Mononuclear cell (primary cell): ENCODE data around the gene OR11H7. TPM values are rescaled to one million over a fixed set of nuclear protein-coding genes. Genes with fewer than 3 reads are reported as not detected.
"Not testable (repeated sequence)": the region's sequence is repeated elsewhere in the genome, so short reads cannot be mapped to it uniquely, and the experiment has no call there.

Source experiments
- H3K27me3 ChIP-seq: 2 replicates; pipeline ENCODE4 v1.6.0; 2011; ENCODE audit warnings: low read length, control low read depth; ENCODE audit not compliant: insufficient read depth
- H3K4me1 ChIP-seq: 2 replicates; pipeline ENCODE4 v1.5.1; 2011; ENCODE audit warnings: mild to moderate bottlenecking, low read length, control low read depth; ENCODE audit not compliant: insufficient read depth
- H3K4me3 ChIP-seq: 2 replicates; pipeline ENCODE4 v1.5.1; 2011; ENCODE audit warnings: mild to moderate bottlenecking, low read length, moderate library complexity
- H3K9me3 ChIP-seq: 2 replicates; pipeline ENCODE4 v1.5.1; 2011; ENCODE audit warnings: low read depth, mild to moderate bottlenecking, control low read depth, low read length
- total RNA-seq: library from RNA; depleted of rRNA; stranded (reverse); fragments of >200 nt; gene quantifications from one replicate; pipeline ENCODE4 v1.2.3, GENCODE V29; 2012

OR11H7 gene
- not detected for total RNA-seq

DNA sequence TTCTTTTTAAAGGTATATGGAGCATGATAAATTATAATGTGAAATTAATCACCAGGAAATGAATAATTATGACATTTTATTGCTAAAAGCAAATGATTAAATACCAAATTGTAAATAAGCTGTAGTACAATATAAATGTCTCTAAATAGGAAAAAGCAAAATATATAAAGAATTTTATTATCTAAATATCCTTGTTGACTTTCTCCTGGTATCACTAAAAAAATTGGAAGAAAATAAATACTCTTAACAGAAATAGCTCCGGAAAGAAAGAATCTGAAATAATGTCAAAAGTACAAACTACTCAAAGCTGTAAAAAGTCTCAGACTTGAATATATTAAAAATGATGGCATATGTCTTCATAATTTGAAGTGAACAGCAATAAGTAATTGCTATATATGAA lies at the start of gene OR11H7:
OR11H7 (plus strand) TSS at position 301 of the 400 bp plus-strand sequence.
- peaks cover 3% of the 10 kb centered on the region for H3K27me3 ChIP-seq
- no peaks in the 10 kb centered on the region for H3K9me3 ChIP-seq
- H3K4me3 ChIP-seq, result no peak within 1 kb of the TSS
- H3K4me1 ChIP-seq, result no peaks in the 10 kb centered on the region

GRCh38 chr14:20179218-20179617 lies 49.6 kb upstream of the OR11H7 start:
- Histone ChIP-seq H3K9me3 (no peaks in the 10 kb centered on the region), H3K4me1 (peaks cover 17% of the 10 kb centered on the region), H3K4me3 (no peak overlapping the region)

DNA sequence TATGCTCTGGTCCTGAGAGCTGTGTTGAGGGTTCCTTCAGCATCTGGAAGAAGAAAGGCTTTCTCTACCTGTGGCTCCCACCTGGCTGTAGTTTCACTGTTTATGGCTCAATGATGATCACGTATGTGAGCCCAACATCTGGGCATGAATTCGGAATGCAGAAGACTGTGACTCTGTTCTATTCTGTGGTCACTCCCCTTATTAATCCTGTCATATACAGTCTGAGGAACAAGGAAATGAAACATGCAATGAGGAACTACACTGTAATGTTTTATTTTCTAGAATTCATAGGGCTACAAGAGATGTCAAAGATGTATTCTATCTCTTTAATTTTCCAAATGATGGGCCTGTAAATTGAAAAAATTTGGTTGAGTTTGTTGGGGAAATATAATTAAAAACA lies 48.9 kb upstream of the OR11H7 start:
- Histone ChIP-seq H3K4me3 (no peak overlapping the region), H3K27me3 (no peaks in the 10 kb centered on the region), H3K9me3 (no peaks in the 10 kb centered on the region), H3K4me1 (peaks cover 17% of the 10 kb centered on the region)

More at GRCh38 chr14:20179218-20179617, 49.6 kb upstream of the OR11H7 start:
- H3K27me3 ChIP-seq, result no peaks in the 10 kb centered on the region

DNA sequence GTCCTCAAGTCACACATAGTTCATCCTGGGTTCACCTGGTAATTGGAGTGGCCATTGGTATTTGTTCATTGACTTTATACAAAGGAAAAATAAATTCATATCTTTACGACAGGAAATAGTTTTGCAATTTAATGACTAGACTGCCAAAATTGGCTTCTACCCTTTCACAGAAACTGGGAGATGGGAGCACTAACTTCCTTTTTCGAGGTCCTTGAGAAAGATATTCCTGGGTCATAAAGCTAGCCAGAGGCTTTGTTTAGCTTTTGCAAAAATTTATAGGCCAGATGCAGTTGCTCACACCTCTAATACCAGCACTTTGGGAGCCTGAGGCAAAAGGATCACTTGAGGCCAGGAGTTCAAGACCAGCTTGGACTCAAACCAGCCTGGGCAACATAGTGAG lies 48.3 kb upstream of the OR11H7 start:
- Histone ChIP-seq H3K4me1 (peaks cover 17% of the 10 kb centered on the region), H3K4me3 (no peak overlapping the region), H3K9me3 (no peaks in the 10 kb centered on the region), H3K27me3 (no peaks in the 10 kb centered on the region)

DNA sequence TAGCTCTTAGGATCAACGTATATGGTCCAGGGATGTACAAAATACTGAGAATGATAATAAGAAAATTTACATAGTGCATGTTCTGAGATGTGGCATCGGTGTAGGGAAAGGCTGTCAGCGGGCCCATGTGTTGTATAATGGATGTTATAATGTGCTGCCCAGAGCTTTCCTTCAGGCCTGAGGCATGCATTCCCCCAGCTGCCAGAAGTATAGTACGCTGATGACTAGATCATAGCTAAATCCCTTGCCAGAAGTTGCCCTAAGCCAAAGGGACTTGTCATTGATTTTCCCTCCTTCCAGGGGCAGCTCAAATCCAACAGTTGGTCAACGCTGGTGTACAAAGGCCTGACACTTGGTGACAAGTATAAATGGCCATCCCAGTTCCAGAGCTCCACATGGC lies 44.6 kb upstream of the OR11H7 start:
- Histone ChIP-seq H3K4me3 (no peak overlapping the region), H3K9me3 (no peaks in the 10 kb centered on the region), H3K27me3 (no peaks in the 10 kb centered on the region), H3K4me1 (peaks cover 14% of the 10 kb centered on the region)

GRCh38 chr14:20190596-20190995 lies 38.2 kb upstream of the OR11H7 start, which contains the start of gene OR11G2:
Gene OR11G2, plus strand, starts transcription at chr14:20190896. Its CDS starts 6,542 bp downstream, at chr14:20197438.
- no peaks in the 10 kb centered on the region for H3K27me3 ChIP-seq
- no peaks in the 10 kb centered on the region for H3K9me3 ChIP-seq
- no peak within 1 kb of the TSS for H3K4me3 ChIP-seq
- H3K4me1 ChIP-seq, result no peaks in the 10 kb centered on the region

DNA sequence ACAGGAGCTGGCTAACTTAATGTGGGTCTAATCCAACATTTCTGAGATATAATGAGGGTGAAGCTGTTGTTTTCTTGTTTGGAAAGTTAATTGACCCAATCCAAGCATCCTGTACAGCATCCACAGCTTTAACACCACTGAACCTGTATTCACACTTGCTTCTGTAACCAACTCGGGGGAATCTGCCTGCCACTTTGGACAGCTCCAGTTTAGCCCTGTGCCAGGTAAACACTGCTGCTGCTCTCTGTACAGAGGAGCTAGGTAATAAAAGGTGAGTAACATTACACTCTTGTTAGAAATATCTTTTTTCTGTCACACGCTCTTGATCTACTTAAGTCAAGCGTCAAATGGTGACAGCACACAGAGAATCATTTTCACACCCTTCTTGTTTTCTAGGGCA lies 37.4 kb upstream of the OR11H7 start:
- no peak overlapping the region for H3K4me3 ChIP-seq
- H3K9me3 ChIP-seq, result no peaks in the 10 kb centered on the region
- no peaks in the 10 kb centered on the region for H3K4me1 ChIP-seq
- H3K27me3 ChIP-seq, result no peaks in the 10 kb centered on the region

- no peaks in the 10 kb centered on the region for H3K4me1 ChIP-seq
- H3K4me3 ChIP-seq, result no peak overlapping the region
- H3K9me3 ChIP-seq, result no peaks in the 10 kb centered on the region
- peaks cover 3% of the 10 kb centered on the region for H3K27me3 ChIP-seq
Measured at GRCh38 chr14:20194101-20194500, 34.7 kb upstream of the OR11H7 start.

- H3K9me3 ChIP-seq, H3K4me1 ChIP-seq, H3K27me3 ChIP-seq, H3K4me3 ChIP-seq: not testable (repeated sequence)
Measured at GRCh38 chr14:20195170-20195569, 33.6 kb upstream of the OR11H7 start.

GRCh38 chr14:20195911-20196310 lies 32.9 kb upstream of the OR11H7 start:
- no peaks in the 10 kb centered on the region for H3K9me3 ChIP-seq
- peaks cover 3% of the 10 kb centered on the region for H3K27me3 ChIP-seq
- no peak overlapping the region for H3K4me3 ChIP-seq
- H3K4me1 ChIP-seq, result no peaks in the 10 kb centered on the region

GRCh38 chr14:20197459-20197858 lies 31.3 kb upstream of the OR11H7 start:
- Histone ChIP-seq H3K9me3 (no peaks in the 10 kb centered on the region), H3K4me3 (no peak overlapping the region), H3K27me3 (peaks cover 3% of the 10 kb centered on the region), H3K4me1 (no peaks in the 10 kb centered on the region)

DNA sequence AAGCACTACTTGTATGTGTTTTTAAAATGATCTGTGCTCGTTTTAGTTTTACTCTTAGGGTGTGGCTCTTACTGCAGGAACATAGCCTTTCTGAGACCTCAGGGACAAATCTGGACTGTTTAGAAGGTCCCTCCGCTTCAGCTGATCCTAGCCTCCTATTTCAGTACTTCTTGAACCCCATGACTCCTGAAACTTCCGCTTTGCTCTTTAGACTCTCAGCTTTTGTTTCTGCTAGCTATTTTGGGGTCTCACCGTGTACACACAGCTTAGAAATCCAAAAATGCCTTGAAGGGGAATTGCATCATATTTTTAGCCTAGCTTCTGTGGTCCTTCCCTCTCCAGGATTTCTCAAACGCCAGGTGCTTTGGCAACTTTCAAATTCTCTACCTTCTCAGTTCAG lies 29.8 kb upstream of the OR11H7 start:
- Histone ChIP-seq H3K4me1 (no peaks in the 10 kb centered on the region), H3K9me3 (no peaks in the 10 kb centered on the region), H3K27me3 (peaks cover 3% of the 10 kb centered on the region), H3K4me3 (no peak overlapping the region)

GRCh38 chr14:20204721-20205120 lies 24.1 kb upstream of the OR11H7 start:
- Histone ChIP-seq H3K4me3 (no peak overlapping the region), H3K9me3 (no peaks in the 10 kb centered on the region), H3K27me3 (no peaks in the 10 kb centered on the region), H3K4me1 (no peaks in the 10 kb centered on the region)

GRCh38 chr14:20209595-20209994 lies 19.2 kb upstream of the OR11H7 start:
- Histone ChIP-seq H3K9me3 (no peaks in the 10 kb centered on the region), H3K27me3 (no peaks in the 10 kb centered on the region), H3K4me3 (no peak overlapping the region), H3K4me1 (no peaks in the 10 kb centered on the region)

DNA sequence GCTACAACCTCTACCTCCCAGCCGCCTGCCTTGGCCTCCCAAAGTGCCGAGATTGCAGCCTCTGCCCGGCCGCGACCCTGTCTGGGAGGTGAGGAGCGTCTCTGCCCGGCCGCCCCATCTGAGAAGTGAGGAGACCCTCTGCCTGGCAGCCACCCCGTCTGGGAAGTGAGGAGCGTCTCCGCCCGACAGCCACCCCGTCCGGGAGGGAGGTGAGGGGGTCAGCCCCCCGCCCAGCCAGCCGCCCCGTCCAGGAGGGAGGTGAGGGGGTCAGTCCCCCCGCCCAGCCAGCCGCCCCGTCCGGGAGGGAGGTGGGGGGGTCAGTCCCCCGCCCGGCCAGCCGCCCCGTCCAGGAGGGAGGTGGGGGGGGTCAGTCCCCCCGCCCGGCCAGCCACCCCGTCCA lies 16.4 kb upstream of the OR11H7 start:
- not testable (repeated sequence) for H3K4me1 ChIP-seq, H3K4me3 ChIP-seq, H3K27me3 ChIP-seq

DNA sequence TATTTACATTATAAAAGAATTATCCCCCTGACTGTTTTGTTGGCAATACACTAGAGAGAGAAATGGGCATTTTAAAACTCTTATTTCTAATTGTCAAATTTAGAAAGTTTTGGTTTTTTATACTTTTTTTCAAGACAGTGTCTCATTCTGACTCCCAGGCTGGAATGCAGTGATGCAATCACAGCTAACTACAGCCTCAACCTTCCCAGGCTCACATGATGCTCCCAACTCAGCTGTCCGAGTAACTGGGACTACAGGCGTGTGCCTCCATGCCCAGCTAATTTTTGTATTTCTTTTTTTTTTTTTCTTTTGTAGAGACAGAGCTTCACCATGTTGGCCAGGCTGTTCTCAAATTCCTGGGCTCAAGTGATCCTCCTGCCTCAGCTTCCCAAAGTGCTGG lies 13.6 kb upstream of the OR11H7 start:
- no peaks in the 10 kb centered on the region for H3K27me3 ChIP-seq
- no peaks in the 10 kb centered on the region for H3K4me1 ChIP-seq

More for the DNA sequence above, 16.4 kb upstream of the OR11H7 start:
- H3K9me3 ChIP-seq, result not testable (repeated sequence)

GRCh38 chr14:20219033-20219432 lies 9.7 kb upstream of the OR11H7 start:
- H3K4me3 ChIP-seq, result no peak overlapping the region
- H3K9me3 ChIP-seq, result no peaks in the 10 kb centered on the region
- no peaks in the 10 kb centered on the region for H3K4me1 ChIP-seq
- H3K27me3 ChIP-seq, result no peaks in the 10 kb centered on the region

More for the DNA sequence above, 13.6 kb upstream of the OR11H7 start:
- H3K4me3 ChIP-seq, result no peak overlapping the region
- no peaks in the 10 kb centered on the region for H3K9me3 ChIP-seq
